22Rv1 (cell line): ENCODE results near the gene TSPO2.

ENCODE experiments used
- H3K27ac ChIP-seq: fragments of 450-650 bp; 2 replicates; pipeline ENCODE4 v1.5.1; 2017
- ZFX ChIP-seq: fragments of 450-650 bp; IDR thresholded peaks from 2 replicates; pipeline ENCODE4 v1.6.1; 2017; ENCODE audit warnings: antibody characterized with exemption, borderline replicate concordance
- TF ChIP-seq, protein P1 (sequence below): fragments of 450-650 bp; IDR thresholded peaks from 2 replicates; pipeline ENCODE4 v1.5.1; 2017; ENCODE audit warnings: mild to moderate bottlenecking

TSPO2 gene

DNA sequence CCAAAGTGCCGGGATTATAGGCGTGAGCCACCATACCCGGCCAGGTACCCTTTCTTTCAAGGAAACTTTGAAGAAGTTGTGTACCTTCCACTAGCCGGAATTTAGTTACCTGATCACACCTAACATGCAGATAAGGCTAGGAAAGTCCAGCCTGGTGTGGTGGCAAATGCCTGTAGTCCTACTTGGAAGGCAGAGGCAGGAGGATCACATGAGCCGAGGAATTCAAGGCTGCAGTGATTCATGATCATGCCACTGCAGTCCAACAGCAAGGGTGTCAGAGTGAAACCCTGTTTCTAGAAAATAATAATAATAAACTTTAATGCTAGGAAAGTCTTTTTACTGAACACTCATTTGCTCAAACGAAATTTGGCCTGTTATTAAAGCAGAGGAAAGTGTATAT is 51.5 kb downstream of the TSPO2 start:
- TF ChIP-seq ZFX = no peak
- TF ChIP-seq, protein P1, sequence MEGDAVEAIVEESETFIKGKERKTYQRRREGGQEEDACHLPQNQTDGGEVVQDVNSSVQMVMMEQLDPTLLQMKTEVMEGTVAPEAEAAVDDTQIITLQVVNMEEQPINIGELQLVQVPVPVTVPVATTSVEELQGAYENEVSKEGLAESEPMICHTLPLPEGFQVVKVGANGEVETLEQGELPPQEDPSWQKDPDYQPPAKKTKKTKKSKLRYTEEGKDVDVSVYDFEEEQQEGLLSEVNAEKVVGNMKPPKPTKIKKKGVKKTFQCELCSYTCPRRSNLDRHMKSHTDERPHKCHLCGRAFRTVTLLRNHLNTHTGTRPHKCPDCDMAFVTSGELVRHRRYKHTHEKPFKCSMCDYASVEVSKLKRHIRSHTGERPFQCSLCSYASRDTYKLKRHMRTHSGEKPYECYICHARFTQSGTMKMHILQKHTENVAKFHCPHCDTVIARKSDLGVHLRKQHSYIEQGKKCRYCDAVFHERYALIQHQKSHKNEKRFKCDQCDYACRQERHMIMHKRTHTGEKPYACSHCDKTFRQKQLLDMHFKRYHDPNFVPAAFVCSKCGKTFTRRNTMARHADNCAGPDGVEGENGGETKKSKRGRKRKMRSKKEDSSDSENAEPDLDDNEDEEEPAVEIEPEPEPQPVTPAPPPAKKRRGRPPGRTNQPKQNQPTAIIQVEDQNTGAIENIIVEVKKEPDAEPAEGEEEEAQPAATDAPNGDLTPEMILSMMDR = no peak
- H3K27ac ChIP-seq = no peak overlapping the region
